CD4-positive, alpha-beta T cell treated with Interleukin-12 subunit alpha and Interleukin-12 subunit beta, for 1 hour (primary cell): ENCODE data around the gene SMARCA4.
"Not testable (repeated sequence)": the region's sequence is repeated elsewhere in the genome, so short reads cannot be mapped to it uniquely, and the experiment has no call there.

ENCODE experiments used
- DNase-seq: peaks from one replicate; pipeline ENCODE4 v3.0.0-alpha.2; 2020

The SMARCA4 gene

DNA sequence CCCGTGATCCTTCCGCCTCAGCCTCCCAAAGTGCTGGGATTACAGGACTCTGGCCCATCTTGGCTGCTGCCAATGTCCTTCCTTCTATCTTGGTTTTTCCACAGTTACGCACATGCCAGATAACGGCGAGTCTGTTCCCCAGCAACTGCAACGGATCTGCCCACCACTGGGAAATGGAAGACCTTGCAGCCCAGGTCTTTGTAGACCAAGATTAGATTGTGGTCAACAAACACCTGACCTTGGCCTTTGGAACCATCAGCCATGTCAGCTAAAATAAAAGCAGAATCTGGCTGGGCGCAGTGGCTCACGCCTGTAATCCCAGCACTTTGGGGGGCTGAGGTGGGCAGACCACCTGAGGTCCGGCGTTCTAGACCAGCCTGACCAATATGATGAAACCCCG, 118.1 kb downstream of the SMARCA4 start:
- DNase-seq, result no peak

DNA sequence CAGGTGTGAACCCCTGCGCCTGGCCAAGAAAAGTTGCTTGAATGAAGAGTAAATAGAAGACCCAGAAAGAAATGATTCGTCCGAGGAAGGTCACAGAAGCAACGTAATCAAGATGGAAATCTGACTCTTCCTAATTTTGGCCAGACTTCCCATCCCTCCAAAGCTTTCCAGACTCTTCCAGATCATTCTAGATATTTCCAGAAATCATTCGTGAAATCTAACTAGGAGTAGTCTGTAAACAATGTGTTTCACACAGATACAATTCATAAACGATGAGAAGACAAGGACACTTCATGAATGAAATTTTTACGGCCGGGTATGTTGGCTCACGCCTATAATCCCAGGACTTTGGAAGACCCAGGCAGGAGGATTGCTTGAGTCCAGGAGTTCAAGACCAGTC, 119.2 kb downstream of the SMARCA4 start:
- DNase-seq, result no peak

GRCh38 chr19:11087870-11088505, 127.2 kb downstream of the SMARCA4 start:
- no peak for DNase-seq

GRCh38 chr19:11088506-11089253, 127.8 kb downstream of the SMARCA4 start:
- DNase-seq, result no peak

DNA sequence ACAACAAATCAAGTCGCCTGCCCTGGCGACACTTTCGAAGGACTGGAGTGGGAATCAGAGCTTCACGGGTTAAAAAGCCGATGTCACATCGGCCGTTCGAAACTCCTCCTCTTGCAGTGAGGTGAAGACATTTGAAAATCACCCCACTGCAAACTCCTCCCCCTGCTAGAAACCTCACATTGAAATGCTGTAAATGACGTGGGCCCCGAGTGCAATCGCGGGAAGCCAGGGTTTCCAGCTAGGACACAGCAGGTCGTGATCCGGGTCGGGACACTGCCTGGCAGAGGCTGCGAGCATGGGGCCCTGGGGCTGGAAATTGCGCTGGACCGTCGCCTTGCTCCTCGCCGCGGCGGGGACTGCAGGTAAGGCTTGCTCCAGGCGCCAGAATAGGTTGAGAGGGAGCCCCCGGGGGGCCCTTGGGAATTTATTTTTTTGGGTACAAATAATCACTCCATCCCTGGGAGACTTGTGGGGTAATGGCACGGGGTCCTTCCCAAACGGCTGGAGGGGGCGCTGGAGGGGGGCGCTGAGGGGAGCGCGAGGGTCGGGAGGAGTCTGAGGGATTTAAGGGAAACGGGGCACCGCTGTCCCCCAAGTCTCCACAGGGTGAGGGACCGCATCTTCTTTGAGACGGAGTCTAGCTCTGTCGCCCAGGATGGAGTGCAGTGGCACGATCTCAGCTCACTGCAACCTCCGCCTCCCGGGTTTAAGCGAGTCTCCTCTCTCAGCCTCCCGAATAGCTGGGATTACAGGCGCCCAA, 128.6 kb downstream of the SMARCA4 start, which contains the start of gene LDLR:
LDLR (plus strand) TSS at position 210 of the 760 bp plus-strand sequence; CDS start at position 296, 86 bp downstream.
- DNase-seq, result peak; percentile 89

- DNase-seq, result not testable (repeated sequence)
Observed at GRCh38 chr19:11090014-11090263, 129.1 kb downstream of the SMARCA4 start.

DNA sequence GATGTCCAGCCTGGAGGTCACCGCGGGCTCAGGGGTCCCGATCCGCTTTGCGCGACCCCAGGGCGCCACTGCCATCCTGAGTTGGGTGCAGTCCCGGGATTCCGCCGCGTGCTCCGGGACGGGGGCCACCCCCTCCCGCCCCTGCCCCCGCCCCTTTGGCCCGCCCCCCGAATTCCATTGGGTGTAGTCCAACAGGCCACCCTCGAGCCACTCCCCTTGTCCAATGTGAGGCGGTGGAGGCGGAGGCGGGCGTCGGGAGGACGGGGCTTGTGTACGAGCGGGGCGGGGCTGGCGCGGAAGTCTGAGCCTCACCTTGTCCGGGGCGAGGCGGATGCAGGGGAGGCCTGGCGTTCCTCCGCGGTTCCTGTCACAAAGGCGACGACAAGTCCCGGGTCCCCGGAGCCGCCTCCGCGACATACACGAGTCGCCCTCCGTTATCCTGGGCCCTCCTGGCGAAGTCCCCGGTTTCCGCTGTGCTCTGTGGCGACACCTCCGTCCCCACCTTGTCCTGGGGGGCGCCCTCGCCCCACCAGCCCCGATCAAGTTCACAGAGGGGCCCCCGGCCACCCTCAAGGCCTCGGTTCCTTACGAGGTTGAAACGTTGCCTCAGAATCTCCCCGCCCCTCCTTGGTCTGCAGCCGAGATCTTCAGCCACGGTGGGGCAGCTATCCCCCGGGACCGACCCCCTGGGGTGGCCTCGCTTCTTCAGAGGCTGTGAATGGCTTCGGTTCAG, 129.6 kb downstream of the SMARCA4 start:
- peak; percentile 98 for DNase-seq

DNA sequence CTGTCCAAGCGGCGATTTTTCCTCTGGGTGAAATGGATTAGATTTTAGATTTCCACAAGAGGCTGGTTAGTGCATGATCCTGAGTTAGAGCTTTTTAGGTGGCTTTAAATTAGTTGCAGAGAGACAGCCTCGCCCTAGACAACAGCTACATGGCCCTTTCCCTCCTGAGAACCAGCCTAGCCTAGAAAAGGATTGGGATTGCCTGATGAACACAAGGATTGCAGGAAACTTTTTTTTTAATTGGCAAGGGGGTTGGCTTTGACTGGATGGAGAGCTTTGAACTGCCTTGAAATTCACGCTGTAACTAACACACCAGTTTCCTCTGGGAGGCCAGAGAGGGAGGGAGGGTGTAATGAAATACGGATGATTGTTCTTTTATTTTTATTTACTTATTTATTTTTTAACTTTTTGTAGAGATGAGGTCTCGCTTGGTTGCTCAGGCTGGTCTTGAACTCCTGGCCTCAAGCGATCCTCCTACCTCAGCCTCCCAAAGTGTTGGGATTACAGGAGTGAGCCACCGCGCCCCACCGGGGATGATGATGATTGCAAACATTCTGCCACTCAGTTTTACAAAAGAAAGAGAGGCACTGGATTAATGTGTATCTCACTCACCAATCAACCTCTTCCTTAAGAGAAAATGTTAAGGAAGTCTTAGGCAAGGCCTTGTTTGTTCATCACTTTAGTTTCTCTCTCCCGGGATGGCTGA, 130.3 kb downstream of the SMARCA4 start:
- DNase-seq, result no peak

DNA sequence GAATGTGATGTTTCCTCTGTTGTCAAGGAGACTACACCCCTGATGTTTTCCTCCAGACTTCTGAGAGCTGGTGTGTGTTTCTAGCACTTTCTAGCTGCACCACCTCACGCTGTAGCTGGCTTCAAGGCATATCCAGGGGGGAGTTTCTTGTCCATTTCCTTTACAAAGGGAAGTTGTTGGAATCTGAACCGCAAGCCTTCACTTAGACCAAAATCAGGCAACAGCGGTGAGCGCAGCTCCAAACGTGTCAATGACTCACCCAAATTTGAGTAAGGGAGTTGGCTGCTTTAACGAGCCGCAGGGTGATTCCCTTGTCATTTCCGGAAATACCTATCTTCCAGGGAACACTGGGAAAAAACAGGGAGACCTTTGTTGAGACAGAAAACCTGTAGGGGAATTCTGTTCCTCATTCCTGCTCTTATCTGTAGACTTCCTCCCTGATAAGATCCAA, 130.9 kb downstream of the SMARCA4 start:
- peak; percentile 86 for DNase-seq

GRCh38 chr19:11092181-11092538, 131.3 kb downstream of the SMARCA4 start:
- DNase-seq, result peak; percentile 89

DNA sequence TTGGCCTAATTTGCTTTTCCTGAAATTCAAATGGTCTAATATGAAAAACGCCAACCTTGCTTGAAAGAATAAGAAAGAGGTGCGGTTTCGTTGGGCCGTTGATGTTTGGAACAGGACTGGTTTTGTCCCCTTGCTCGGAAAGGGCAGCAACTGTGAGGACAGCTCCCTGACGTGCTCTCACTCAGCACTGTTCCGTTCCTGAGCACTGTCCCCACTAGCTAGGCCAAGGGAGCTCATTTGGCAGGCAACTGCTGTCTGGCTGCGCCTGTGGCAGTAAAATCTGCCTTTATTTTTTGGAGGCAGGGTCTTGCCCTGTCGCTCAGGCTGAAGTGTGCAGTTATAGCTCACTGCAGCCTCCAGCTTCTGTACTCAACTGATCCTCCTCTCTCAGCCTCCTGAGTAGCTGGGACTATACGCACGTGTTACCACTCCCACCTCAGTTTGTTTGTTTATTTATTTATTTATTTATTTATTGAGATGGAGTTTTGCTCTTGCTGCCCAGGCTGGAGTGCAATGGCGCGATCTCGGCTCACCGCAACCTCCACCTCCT, 132.9 kb downstream of the SMARCA4 start:
- DNase-seq, result no peak

GRCh38 chr19:11094520-11094894, 133.7 kb downstream of the SMARCA4 start:
- DNase-seq, result no peak

GRCh38 chr19:11096210-11096841, 135.5 kb downstream of the SMARCA4 start:
- DNase-seq, result peak; percentile 57

- DNase-seq, result not testable (repeated sequence)
Observed at GRCh38 chr19:11097367-11097766, 136.5 kb downstream of the SMARCA4 start.

DNA sequence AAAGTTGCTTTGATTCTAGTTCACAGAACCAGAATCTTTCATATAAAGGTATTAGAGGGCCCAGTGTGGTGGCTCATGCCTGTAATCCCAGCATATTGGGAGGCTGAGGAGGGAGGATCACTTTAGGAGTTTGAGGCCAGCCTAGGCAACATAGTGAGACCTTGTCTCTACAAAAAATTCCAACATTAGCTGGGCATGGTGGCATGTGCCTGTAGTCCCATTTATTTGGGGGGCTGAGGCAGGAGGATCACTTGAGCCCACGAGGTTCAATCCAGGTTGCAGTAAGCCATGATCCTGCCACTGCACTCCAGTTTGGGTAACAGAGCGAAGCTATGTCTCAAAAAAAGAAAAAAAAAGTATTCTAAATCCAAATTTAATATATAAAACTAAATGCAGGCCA, 137.5 kb downstream of the SMARCA4 start:
- DNase-seq, result no peak

DNA sequence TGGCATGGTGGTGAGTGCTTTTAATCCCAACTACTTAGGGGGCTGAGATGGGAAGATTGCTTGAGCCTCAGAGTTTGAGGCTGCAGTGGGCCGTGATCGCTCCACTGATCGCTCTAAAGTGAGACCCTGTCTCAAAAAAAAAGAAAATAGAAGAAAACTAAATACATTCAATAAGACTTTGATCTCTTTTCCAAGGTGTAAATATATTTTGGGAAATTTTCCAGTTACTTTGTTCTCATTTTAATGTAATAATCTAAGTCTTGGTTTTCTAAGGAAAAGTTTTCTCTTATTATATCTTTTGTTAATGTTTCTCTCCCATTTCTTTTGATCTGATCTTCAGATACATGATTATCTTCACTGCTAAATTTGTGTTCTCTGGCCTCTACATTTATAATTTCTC, 138.0 kb downstream of the SMARCA4 start:
- DNase-seq, result no peak

- no peak for DNase-seq
Observed at GRCh38 chr19:11100049-11100448, 139.2 kb downstream of the SMARCA4 start.

GRCh38 chr19:11101057-11101456, 140.2 kb downstream of the SMARCA4 start:
- no peak for DNase-seq

DNA sequence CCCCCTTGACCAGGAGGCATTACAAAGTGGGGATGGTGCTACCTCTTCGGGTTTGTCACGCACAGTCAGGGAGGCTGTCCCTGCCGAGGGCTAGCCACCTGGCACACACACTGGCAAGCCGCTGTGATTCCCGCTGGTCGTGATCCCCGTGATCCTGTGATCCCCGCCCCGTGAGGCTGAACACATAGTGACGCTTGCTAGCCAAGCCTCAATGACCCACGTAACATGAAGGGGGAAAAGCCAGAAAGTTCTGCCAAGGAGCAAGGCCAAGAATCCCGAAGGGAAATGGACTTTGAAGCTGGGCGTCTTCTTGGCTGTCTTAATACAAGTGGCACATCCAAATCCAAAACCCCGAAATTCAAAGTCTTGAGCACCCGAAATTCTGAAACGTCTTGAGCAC, 142.1 kb downstream of the SMARCA4 start:
- DNase-seq, result no peak

DNA sequence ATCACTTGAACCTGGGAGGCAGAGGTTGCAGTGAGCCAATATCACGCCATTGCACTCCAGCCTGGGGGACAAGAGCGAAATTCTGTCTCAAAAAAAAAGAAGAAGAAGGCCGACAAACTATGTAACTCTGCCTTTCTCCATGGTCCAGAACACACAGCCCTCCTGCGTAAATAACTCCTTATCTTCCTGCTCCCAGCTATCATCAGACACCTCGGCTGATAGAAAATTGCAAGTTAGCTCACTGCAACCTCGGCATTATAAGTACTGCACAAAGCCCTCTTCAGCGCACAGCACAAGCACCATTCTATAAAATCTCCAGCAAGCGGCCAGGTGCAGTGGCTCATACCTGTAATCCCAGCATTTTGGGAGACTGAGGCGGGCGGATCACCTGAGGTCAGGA, 142.8 kb downstream of the SMARCA4 start:
- DNase-seq, result not testable (repeated sequence)

- no peak for DNase-seq
Observed at GRCh38 chr19:11105014-11105636, 144.3 kb downstream of the SMARCA4 start.
